ENCODE data around the gene SLC45A3.

DNA sequence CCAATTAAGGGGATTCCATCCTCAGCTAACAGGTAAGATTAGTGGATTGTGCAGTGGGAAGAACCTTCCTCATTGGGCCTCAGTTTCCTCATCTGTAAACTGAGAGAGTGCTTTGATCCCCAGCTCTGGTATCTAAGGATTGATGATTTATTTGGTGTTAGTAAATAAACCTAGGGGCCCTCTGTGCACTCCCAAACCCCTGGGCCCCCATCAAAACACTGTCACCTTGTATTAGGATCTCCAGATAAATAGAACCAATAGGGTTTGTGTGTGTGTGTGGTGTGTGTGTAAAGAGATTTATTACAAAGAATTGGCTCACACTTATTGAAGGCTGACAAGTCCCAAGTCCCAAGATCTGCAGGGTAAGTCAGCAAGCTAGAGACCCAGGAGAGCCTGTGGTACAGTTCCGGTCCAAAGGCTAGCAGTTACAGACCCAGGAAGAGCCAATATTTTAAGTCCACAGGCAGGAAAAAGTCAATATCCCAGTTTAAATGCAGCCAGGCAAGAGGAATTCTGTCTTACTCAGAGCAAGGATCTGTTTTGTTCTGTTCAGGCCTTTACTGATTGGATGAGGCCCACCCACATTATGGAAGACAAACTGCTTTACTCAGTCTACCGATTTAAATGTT is 37.5 kb downstream of the SLC45A3 start:
- TF ChIP-seq CTCF (IDR thresholded peaks at IDR 0.05) (no peak), POLR2A (IDR thresholded peaks at IDR 0.05) (no peak)
